OCI-LY3 (cell line): ENCODE results near the gene TGM4.

Experiments used
- CTCF ChIP-seq: fragments of 200-600, 300-600 bp; sonication (generic); IDR thresholded peaks from 2 replicates; pipeline ENCODE4 v1.5.1; 2014; ENCODE audit warnings: antibody characterized with exemption, low read length, low read depth
- EZH2phosphoT487 ChIP-seq: fragments of 200-600 bp; shearing (Covaris generic); IDR thresholded peaks from 2 replicates; pipeline ENCODE4 v1.6.1; 2018; ENCODE audit warnings: antibody characterized with exemption, mixed run types, low read depth

- TF ChIP-seq CTCF = no peak
- no peak for TF ChIP-seq EZH2phosphoT487
Observed at GRCh38 chr3:44920081-44920480, 45.7 kb downstream of the TGM4 start.
